Regular cardiac myocyte (primary cell): ENCODE data around the gene PGA3. TPM values are rescaled to one million over a fixed set of nuclear protein-coding genes. Genes with fewer than 3 reads are reported as not detected.

Source experiments
- total RNA-seq: library from RNA; depleted of rRNA; stranded (reverse); fragments of >200 nt; gene quantifications from 2 replicates; pipeline ENCODE4 v1.2.3, GENCODE V29; 2014

The PGA3 gene
- not detected in 2 replicates for total RNA-seq

GRCh38 chr11:61202950-61203746 is at the start of gene PGA3:
PGA3 (plus strand) TSS chr11:61203515; CDS start chr11:61203565, 50 bp downstream.

DNA sequence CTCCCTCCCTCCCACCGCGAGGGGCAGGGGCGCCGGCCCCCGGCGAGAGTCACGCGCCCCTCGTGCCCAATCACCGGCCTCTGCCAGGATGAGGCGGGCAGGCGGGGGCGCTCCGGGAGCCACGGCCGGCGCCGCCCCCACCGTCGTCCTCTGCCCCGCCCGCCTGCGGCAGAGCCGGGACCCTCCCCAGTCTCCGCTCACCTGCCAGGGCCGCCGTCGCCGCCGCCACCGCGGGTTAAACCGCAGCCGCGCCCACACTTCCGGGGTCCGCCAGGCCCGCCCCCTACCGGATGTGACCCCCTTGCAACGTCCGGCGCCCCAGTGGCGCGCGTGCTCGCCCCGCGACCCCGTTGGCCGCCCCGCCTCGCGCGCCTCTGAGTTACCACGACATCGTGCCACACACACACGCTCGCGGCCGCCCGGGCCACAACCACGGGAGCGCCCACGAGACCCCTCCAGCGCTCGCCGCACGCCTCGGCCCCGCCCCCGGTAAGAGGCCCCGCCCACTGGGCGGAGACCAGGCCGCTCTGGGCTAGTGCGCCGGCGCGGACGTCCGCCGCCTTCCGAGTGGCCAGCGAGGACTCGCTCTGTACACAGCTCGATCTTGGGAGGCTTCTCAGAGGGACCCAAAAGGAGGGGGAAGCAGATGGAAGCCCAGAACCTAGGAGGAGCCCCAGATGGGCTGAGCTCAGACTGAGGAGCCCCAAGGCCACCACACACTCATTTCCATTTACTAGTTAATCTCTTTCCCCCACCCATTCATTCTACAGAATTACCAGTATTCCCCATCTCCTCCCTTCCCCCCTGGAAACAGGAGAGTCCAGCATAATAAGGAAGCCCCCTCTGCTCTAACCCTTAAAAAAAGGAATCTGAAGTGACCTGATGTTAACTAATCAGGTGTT is 41.9 kb upstream of the PGA3 start, which contains the start of gene VPS37C:
Gene VPS37C, minus strand, starts transcription at position 237 of the 902 bp plus-strand sequence. CDS start 22,597 bp downstream, outside the sequence.

DNA sequence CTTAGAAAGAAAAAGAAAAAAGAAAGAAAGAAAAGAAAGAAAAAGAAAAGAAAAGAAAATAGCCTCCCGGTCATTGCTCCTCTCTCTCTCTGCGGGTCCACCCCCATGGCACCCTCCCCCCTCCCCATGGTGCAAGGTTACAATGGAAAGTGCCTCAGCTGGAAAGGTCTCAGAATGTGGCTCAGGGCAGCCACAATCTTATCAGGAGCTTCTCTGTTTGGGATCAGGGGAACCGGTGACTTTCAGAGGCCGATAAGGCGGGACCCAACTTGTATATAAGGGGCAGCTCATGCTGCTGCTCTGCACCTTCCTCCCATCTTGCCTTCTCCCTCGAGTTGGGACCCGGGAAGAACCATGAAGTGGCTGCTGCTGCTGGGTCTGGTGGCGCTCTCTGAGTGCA is 18.7 kb downstream of the PGA3 start, which contains the start of gene PGA4:
Gene PGA4, plus strand, starts transcription at position 301 of the 400 bp plus-strand sequence. Its CDS starts 54 bp downstream, at position 355.

DNA sequence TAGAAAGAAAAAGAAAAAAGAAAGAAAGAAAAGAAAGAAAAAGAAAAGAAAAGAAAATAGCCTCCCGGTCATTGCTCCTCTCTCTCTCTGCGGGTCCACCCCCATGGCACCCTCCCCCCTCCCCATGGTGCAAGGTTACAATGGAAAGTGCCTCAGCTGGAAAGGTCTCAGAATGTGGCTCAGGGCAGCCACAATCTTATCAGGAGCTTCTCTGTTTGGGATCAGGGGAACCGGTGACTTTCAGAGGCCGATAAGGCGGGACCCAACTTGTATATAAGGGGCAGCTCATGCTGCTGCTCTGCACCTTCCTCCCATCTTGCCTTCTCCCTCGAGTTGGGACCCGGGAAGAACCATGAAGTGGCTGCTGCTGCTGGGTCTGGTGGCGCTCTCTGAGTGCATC is 37.6 kb downstream of the PGA3 start, which contains the start of gene PGA5:
Gene PGA5, plus strand, starts transcription at position 301 of the 400 bp plus-strand sequence. Its CDS starts 52 bp downstream, at position 353.

Other genes starting within 250 kb of the PGA3 start
- not detected in 2 replicates for gene CD6, start 231.8 kb upstream of the PGA3 start, total RNA-seq
- gene CD5, start 101.0 kb upstream of the PGA3 start, total RNA-seq = not detected in 2 replicates
- gene VPS37C, start 42.1 kb upstream of the PGA3 start, total RNA-seq = 5.9 and 9.0 TPM in 2 replicates
- gene PGA4, start 18.8 kb downstream of the PGA3 start, total RNA-seq = not detected in 2 replicates
- gene PGA5, start 37.7 kb downstream of the PGA3 start, total RNA-seq = not detected in 2 replicates
- 0.19 and 4.2 TPM in 2 replicates for gene VWCE, start 91.8 kb downstream of the PGA3 start, total RNA-seq
- gene DDB1, start 129.6 kb downstream of the PGA3 start, total RNA-seq = 398 and 580 TPM in 2 replicates
- gene TKFC, start 129.7 kb downstream of the PGA3 start, total RNA-seq = 18.8 and 20.9 TPM in 2 replicates
- gene CYB561A3, start 158.4 kb downstream of the PGA3 start, total RNA-seq = 79.0 and 99.2 TPM in 2 replicates
- gene TMEM138, start 158.9 kb downstream of the PGA3 start, total RNA-seq = 20.9 and 21.5 TPM in 2 replicates
- gene TMEM216, start 189.1 kb downstream of the PGA3 start, total RNA-seq = 8.6 and 12.1 TPM in 2 replicates
- 10.5 and 16.3 TPM in 2 replicates for gene CPSF7, start 226.5 kb downstream of the PGA3 start, total RNA-seq
- 38.0 and 55.0 TPM in 2 replicates for gene SDHAF2, start 226.6 kb downstream of the PGA3 start, total RNA-seq